Lung (tissue), 12 donors: ENCODE measurements around the gene CITED2. TPM values are rescaled to one million over a fixed set of nuclear protein-coding genes. Genes with fewer than 3 reads are reported as not detected.
A peak's percentile ranks its signal among the peaks of the same experiment; 100 is the strongest.

Experiments
- ATAC-seq: fragments of 200-7000 bp; cut with Tn5 transposase; one replicate; pipeline ENCODE4 v1.9.1; 2020; ENCODE audit warnings: moderate number of reproducible peaks; ENCODE audit not compliant: insufficient read depth, low FRiP score
- DNase-seq, 3 donors: peaks; one replicate each; pipeline ENCODE4 v3.0.0-alpha.2; 2013 to 2017
- H3K27ac ChIP-seq, 2 donors: one replicate each; pipeline ENCODE4 v1.5.1; 2013; ENCODE audit warnings: mild to moderate bottlenecking in 2 of 2, moderate library complexity in 2 of 2, control low read depth in 1 of 2, inconsistent platforms in 1 of 2, low read depth in 1 of 2, low read length in 1 of 2
- H3K27me3 ChIP-seq, 3 donors: one replicate each; pipeline ENCODE4 v1.5.1; 2013; ENCODE audit warnings: low read length in 2 of 3; ENCODE audit not compliant: control insufficient read depth in 3 of 3, insufficient read depth in 3 of 3
- H3K36me3 ChIP-seq, 4 donors: one replicate each; pipeline ENCODE4 v1.5.1; 2013; ENCODE audit warnings: low read length in 4 of 4, mild to moderate bottlenecking in 1 of 4, moderate library complexity in 1 of 4; ENCODE audit not compliant: control insufficient read depth in 4 of 4, insufficient read depth in 4 of 4
- H3K4me1 ChIP-seq, 5 donors: one replicate each; pipeline ENCODE4 v1.5.1; 2013; ENCODE audit warnings: low read length in 5 of 5, mild to moderate bottlenecking in 2 of 5, moderate library complexity in 1 of 5; ENCODE audit not compliant: control insufficient read depth in 5 of 5, insufficient read depth in 5 of 5
- H3K4me3 ChIP-seq: one replicate; pipeline ENCODE4 v1.5.1; 2013; ENCODE audit warnings: mild to moderate bottlenecking, control low read depth, moderate library complexity
- H3K9ac ChIP-seq, 2 donors: one replicate each; pipeline ENCODE4 v1.5.1; 2013; ENCODE audit warnings: low read length in 2 of 2, control low read depth in 1 of 2; ENCODE audit not compliant: insufficient read depth in 1 of 2
- H3K9me3 ChIP-seq, 4 donors: one replicate each; pipeline ENCODE4 v1.5.1; 2013; ENCODE audit warnings: low read length in 3 of 4, mild to moderate bottlenecking in 1 of 4, moderate library complexity in 1 of 4; ENCODE audit not compliant: control insufficient read depth in 4 of 4, insufficient read depth in 3 of 4
- WGBS, 2 donors: extraction: QIAGEN DNeasy Blood & Tissue Kit; methylation state at CpG; one replicate each; pipeline ENCODE4 v1.1.7; 2013; 5-methylcytosine and 5-hydroxymethylcytosine counted together
- polyA plus RNA-seq, 2 donors: library from polyadenylated mRNA; stranded (reverse); fragments of 200-250 nt; gene quantifications; one replicate each; pipeline ENCODE4 v1.2.1, GENCODE V29; 2013
- total RNA-seq, 2 donors: library from RNA; depleted of rRNA in 1 of 2; stranded (reverse); fragments of >200 nt in 1 of 2; gene quantifications; one replicate each; pipeline ENCODE4 v1.2.1, GENCODE V29; 2014 to 2021
- TF ChIP-seq, protein P1 (sequence below): IDR thresholded peaks from 2 replicates; pipeline ENCODE4 v1.5.1; 2012; ENCODE audit warnings: mild to moderate bottlenecking; ENCODE audit errors: control extremely low read depth, extremely low read depth
- donor health status: control.
- donor health status: control.
- donor health status: Bipolar disorder and iron deficiency.
- donor health status: healthy.
- donor health status: DM: yes; HTN: yes; CAD: no.

The CITED2 gene
- total and polyA plus RNA-seq, 4 donors = 34.3 to 220 (median 118) TPM

DNA sequence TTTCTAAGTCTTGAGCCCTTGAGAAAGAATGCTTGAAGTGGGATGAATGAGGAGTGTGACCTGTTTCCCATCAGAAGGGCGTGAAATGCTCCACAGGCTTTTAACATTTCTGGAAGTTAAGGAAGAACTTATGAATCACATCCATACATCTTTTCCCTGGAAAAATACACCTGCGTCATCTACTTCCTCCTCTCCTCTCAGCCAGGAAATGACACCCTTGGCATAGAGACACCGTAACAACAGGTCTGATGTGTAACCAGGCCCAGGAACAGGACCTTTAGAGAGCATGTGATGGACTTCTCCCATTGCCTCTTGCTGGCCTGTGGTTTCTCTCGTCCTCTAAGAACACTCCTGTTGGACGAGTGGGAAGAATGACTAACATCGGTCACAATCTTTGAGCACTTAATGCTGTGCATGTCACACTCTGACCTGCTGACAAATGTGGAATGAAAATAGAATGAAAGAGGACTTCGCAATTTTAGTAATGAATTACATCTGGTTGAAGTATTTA, 28.5 kb upstream of the CITED2 start:
- H3K9ac ChIP-seq = no peak overlapping the region
- no peak overlapping the region for H3K4me3 ChIP-seq
- DNase-seq (no peak), ATAC-seq (peak; percentile 87)
- TF ChIP-seq, protein P1, sequence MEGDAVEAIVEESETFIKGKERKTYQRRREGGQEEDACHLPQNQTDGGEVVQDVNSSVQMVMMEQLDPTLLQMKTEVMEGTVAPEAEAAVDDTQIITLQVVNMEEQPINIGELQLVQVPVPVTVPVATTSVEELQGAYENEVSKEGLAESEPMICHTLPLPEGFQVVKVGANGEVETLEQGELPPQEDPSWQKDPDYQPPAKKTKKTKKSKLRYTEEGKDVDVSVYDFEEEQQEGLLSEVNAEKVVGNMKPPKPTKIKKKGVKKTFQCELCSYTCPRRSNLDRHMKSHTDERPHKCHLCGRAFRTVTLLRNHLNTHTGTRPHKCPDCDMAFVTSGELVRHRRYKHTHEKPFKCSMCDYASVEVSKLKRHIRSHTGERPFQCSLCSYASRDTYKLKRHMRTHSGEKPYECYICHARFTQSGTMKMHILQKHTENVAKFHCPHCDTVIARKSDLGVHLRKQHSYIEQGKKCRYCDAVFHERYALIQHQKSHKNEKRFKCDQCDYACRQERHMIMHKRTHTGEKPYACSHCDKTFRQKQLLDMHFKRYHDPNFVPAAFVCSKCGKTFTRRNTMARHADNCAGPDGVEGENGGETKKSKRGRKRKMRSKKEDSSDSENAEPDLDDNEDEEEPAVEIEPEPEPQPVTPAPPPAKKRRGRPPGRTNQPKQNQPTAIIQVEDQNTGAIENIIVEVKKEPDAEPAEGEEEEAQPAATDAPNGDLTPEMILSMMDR = no peak
- 54 to 69% methylated on average over 7 of the region's 7 CpGs for WGBS, 2 donors
- H3K36me3 ChIP-seq = no peaks in the 10 kb centered on the region
- H3K27me3 ChIP-seq = no peaks in the 10 kb centered on the region
- H3K4me1 ChIP-seq = no peaks in the 10 kb centered on the region
- H3K9me3 ChIP-seq = no peaks in the 10 kb centered on the region
- H3K27ac ChIP-seq = peak overlapping the region in 1 of 2 donors; percentile 66

DNA sequence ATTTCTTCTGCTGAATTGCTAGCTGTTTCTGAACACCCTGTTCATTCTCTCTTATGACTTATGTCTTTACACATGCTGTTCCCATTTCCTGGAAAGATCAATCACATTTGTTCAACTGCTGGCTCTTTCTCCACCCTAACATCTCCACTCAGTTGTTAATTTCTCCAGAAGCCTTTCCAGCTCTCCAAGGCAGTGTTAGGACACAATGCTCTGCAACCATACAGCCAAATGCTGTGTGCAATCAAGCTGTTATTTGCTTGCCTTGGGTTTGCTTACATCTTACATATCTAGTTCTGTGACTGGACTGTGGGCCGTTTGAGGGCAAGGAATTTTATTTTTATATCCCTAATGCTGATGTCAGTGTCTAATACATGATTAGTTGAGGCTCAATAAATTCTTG, 24.2 kb upstream of the CITED2 start:
- Histone ChIP-seq H3K4me1 (peaks cover 0 to 7% (median 0%) of the 10 kb centered on the region in 5 donors), H3K4me3 (no peak overlapping the region), H3K9ac (no peak overlapping the region), H3K27ac (no peak overlapping the region), H3K36me3 (no peaks in the 10 kb centered on the region), H3K27me3 (no peaks in the 10 kb centered on the region), H3K9me3 (no peaks in the 10 kb centered on the region)
- DNase-seq (no peak), ATAC-seq (no peak)
- 62 to 80% methylated on average over 1 of the region's 1 CpG for WGBS, 2 donors
- TF ChIP-seq, protein P1 = no peak

DNA sequence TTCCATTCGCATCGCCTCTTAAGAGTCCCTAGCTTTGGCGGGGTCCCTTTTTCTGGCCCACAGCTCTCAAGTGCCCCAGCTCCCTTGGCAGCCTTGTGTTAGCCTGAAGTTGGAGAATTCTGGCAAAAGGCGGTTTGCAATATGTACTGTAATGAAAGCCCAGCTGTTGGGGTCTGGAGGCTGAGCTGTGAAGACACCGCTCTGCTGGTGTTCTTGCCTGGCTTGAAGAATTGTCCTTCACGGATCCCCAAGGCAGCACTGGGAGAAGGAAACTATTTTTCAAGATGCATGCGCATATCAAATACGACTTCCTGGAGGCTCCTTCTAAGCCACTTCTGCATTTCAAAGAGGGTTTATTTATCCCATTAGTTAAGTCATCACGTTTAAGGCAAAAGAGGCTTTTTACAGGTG, 21.4 kb upstream of the CITED2 start:
- TF ChIP-seq, protein P1 = no peak
- peaks cover 0 to 7% (median 0%) of the 10 kb centered on the region in 5 donors for H3K4me1 ChIP-seq
- H3K9me3 ChIP-seq = no peaks in the 10 kb centered on the region

DNA sequence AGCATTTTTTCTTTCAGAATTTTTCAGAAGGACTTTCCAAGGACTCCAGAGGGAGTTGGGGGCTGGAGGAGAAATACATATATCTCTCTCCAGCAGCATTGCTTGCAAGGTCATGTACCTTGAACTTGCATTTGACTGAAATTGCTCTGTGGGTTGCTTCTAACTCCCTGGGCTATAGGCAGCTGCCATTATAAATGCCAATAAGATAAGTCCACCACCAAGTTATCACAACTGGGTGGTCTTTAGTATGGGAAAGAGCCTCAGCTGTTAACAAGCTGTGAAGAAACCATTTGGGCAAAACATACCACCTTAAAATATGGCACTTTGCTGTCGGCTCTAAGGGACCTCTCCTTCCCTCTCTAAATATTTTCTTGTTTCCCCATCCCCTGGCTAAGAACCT, 20.9 kb upstream of the CITED2 start:
- WGBS, 2 donors = 68 to 75% methylated on average over 1 of the region's 1 CpG
- TF ChIP-seq, protein P1 = no peak
- H3K27ac ChIP-seq = no peak overlapping the region

More for the DNA sequence above, 21.4 kb upstream of the CITED2 start:
- ATAC-seq (no peak), DNase-seq (peak; percentile 19 to 75 (median 55))
- Histone ChIP-seq H3K4me3 (no peak overlapping the region), H3K27me3 (no peaks in the 10 kb centered on the region), H3K36me3 (no peaks in the 10 kb centered on the region), H3K27ac (no peak overlapping the region), H3K9ac (no peak overlapping the region)
- 49 to 60% methylated on average over 9 of the region's 9 CpGs for WGBS, 2 donors

More for the DNA sequence above, 20.9 kb upstream of the CITED2 start:
- ATAC-seq = no peak
- Histone ChIP-seq H3K4me1 (peaks cover 0 to 7% (median 0%) of the 10 kb centered on the region in 5 donors), H3K36me3 (no peaks in the 10 kb centered on the region), H3K9me3 (no peaks in the 10 kb centered on the region), H3K9ac (no peak overlapping the region), H3K27me3 (no peaks in the 10 kb centered on the region), H3K4me3 (no peak overlapping the region)
- no peak for DNase-seq
